ENCODE data around the gene PLEKHO2. TPM values are rescaled to one million over a fixed set of nuclear protein-coding genes. Genes with fewer than 3 reads are reported as not detected.

The PLEKHO2 gene
- total RNA-seq, 1 experiment from 2014 or later = 3.5 TPM

GRCh38 chr15:64824929-64825430 lies 16.7 kb upstream of the PLEKHO2 start:
- no peak for DNase-seq (ENCODE audit: extremely low read depth, low read depth)

- peak; percentile 97 for DNase-seq (ENCODE audit: extremely low read depth, low read depth)
Observed at GRCh38 chr15:64825431-64826294, 16.1 kb upstream of the PLEKHO2 start, which contains the start of gene PIF1. TSS of gene PIF1 (minus strand) at chr15:64825647. CDS start at chr15:64824335, 1,312 bp downstream.

- no peak for DNase-seq (ENCODE audit: extremely low read depth, low read depth)
Observed at GRCh38 chr15:64828985-64829384, 12.7 kb upstream of the PLEKHO2 start.

GRCh38 chr15:64833690-64834089 lies 8.0 kb upstream of the PLEKHO2 start:
- no peak for DNase-seq (ENCODE audit: extremely low read depth, low read depth)

GRCh38 chr15:64836023-64836536 lies 5.6 kb upstream of the PLEKHO2 start:
- no peak for DNase-seq (ENCODE audit: extremely low read depth, low read depth)

GRCh38 chr15:64837502-64837901 lies 4.2 kb upstream of the PLEKHO2 start:
- DNase-seq (ENCODE audit: extremely low read depth, low read depth) = no peak

- no peak for DNase-seq (ENCODE audit: extremely low read depth, low read depth)
Observed at GRCh38 chr15:64841060-64841343, 713 bp upstream of the PLEKHO2 start.

GRCh38 chr15:64842096-64842939 lies 603 bp downstream of the PLEKHO2 start:
- no peak for DNase-seq (ENCODE audit: extremely low read depth, low read depth)

- DNase-seq (ENCODE audit: extremely low read depth, low read depth) = no peak
Observed at GRCh38 chr15:64842986-64843561, 1.4 kb downstream of the PLEKHO2 start.

- DNase-seq (ENCODE audit: extremely low read depth, low read depth) = no peak
Observed at GRCh38 chr15:64843991-64844390, 2.3 kb downstream of the PLEKHO2 start.

GRCh38 chr15:64844576-64845145 lies 2.9 kb downstream of the PLEKHO2 start:
- DNase-seq (ENCODE audit: extremely low read depth, low read depth) = no peak

- DNase-seq (ENCODE audit: extremely low read depth, low read depth) = no peak
Observed at GRCh38 chr15:64845183-64845611, 3.5 kb downstream of the PLEKHO2 start.

- DNase-seq (ENCODE audit: extremely low read depth, low read depth) = no peak
Observed at GRCh38 chr15:64845831-64846595, 4.3 kb downstream of the PLEKHO2 start.

- DNase-seq (ENCODE audit: extremely low read depth, low read depth) = no peak
Observed at GRCh38 chr15:64847016-64847415, 5.3 kb downstream of the PLEKHO2 start.

- DNase-seq (ENCODE audit: extremely low read depth, low read depth) = no peak
Observed at GRCh38 chr15:64847448-64847847, 5.7 kb downstream of the PLEKHO2 start.

- DNase-seq (ENCODE audit: extremely low read depth, low read depth) = no peak
Observed at GRCh38 chr15:64847876-64848716, 6.4 kb downstream of the PLEKHO2 start.

- no peak for DNase-seq (ENCODE audit: extremely low read depth, low read depth)
Observed at GRCh38 chr15:64850778-64851502, 9.2 kb downstream of the PLEKHO2 start.

GRCh38 chr15:64851503-64851840 lies 9.8 kb downstream of the PLEKHO2 start:
- no peak for DNase-seq (ENCODE audit: extremely low read depth, low read depth)

All from NCI-H460 (cell line).